GM19035 (cell line): ENCODE measurements around the gene ICOS.
"Not testable (repeated sequence)": the region's sequence is repeated elsewhere in the genome, so short reads cannot be mapped to it uniquely, and the experiment has no call there.

ENCODE experiments used
- ATAC-seq: cut with Tn5 transposase; IDR thresholded peaks from one replicate; pipeline ENCODE4 v1.9.1; 2021; ENCODE audit not compliant: unreplicated experiment

ICOS gene

DNA sequence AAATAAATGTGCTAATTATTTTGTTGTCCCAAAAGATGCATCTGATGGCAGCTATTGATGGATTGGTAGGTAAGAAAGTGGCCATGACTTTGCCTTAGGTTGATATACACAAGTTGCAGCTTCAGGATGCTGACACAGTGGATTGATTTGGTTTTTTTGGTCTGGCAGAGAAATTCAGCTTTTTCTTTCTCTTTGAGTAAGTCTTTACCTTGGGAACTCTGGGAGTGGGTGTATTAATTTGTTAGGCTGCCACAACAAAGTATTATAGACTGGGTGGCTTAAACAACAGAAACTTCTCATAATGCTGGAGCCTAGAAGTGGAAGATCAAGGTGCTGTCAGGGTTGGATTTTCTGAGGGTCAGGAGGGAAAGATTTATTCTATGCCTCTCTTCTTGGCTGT lies 19.8 kb upstream of the ICOS start:
- no peak for ATAC-seq

DNA sequence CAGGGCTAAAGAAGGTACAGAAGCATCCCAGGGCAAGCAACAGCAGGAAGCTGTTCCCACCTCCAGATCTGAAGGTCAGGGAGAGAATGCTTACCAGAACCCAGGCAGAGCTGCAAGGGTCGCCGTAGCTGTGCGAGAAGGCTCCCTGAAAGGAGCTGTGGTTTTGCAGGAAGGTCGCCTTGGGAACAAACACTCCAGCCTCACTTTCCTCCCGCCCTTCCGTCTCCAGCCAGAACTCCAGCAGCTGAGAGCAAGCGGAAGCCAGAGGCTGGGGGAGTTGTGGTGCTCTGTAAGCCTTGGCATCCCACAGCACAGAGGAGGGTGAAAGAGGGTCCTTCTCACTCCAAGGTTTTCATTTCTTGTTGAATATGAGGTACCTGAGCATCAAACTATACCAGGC lies 18.3 kb upstream of the ICOS start:
- no peak for ATAC-seq

DNA sequence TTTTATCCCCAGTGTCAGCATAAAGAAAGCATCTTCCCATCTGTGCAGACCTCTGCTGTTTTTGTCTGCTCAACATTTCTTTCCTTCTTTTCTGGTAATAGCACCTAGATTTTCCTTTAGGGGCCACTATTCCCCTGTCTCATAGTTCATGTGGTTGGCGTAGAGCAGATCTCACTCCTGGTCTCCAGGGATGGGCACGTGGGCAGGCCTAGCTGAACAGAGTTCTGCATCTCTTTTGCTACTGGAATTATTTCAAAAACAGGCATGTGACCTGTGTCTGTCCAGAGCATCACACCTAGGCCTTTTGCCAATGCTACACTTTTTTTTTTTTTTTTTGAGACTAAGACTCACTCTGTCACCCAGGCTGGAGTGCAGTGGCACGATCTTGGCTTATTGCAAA lies 17.7 kb upstream of the ICOS start:
- ATAC-seq = no peak

DNA sequence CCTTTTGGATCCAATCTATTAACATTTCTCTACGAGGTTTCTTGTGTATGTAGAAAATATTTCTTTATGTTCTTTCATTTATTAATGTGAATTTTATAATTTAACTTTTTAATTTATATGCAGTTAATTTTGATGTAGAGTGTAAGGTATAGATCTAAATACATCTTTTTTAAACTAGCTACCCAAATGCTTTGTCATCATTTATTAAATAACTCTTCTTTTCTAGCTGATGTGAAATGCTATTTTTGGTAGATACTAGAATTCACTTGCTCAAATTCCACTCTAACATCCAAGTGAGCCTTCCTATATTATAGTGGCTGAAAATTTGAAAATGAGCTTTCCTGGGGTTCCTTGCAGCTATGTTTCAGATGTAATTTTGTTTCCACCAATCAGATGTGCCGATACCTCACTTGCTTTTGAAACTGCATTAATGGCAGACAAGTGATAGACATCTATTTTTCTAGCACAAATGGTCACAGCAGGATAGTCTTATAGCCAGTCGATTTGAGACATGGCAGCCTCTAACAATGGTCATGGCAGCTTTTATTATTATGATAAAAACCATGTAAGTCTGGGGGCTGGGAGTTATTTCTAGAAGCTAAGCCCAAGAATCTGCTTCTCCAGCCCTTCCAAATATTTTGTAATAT lies 10.9 kb upstream of the ICOS start:
- no peak for ATAC-seq

DNA sequence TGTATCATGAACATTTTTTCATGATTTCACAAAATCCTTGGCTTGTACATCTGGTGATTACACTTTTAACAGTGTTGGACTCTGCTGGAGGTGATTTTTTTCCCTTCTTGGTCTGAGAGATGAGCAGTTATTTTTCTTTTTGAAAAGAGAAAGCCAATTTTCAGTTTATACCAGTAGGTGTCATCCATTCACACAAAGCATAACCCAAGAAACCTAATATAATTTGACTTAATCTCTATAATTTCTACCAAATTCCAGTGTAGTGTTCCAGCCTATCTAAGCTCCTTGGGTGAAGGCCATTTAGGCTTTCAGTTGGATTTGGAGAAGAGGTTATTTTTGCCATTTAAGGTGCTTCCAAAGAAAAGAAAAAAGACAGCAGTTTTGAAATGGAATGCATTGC lies 7.7 kb upstream of the ICOS start:
- no peak for ATAC-seq

DNA sequence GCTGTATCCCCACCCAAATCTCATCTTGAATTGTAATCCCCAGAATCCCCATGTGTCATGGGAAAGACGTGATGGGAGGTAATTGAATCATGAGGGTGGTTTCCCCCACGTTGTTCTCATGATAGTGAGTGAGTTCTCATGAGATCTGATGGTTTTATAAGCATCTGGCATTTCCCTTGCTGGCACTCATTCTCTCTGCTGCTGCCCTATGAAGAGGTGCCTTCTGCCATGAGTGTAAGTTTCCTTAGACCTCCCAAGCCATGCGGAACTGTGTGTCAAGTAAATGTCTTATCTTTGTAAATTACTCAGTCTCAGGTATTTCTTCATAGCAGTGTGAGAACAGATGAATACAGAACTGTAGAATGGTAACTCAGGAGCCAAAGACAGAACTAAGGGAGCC lies 5.3 kb upstream of the ICOS start:
- ATAC-seq = not testable (repeated sequence)

DNA sequence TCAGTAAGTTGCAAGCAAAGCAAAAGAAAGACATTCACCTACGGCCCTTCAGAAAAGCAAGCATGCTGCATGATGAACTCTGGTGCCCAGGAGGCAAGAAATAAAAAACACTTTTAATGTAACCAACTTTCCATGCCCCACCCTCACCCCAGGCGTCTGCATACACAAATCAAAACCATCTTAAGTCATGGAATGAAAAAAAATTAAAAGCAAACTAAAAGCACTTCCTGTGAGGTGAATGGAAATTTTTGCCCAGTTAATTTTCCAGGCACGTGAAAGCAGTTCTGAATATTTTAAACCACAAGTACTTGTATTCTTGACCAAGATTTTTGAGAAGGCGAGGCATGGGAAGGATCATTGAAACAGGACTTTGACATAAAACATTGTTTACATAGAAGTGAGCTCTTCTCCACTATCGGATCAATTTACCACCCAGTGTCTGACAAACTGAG lies 2.5 kb upstream of the ICOS start:
- no peak for ATAC-seq

DNA sequence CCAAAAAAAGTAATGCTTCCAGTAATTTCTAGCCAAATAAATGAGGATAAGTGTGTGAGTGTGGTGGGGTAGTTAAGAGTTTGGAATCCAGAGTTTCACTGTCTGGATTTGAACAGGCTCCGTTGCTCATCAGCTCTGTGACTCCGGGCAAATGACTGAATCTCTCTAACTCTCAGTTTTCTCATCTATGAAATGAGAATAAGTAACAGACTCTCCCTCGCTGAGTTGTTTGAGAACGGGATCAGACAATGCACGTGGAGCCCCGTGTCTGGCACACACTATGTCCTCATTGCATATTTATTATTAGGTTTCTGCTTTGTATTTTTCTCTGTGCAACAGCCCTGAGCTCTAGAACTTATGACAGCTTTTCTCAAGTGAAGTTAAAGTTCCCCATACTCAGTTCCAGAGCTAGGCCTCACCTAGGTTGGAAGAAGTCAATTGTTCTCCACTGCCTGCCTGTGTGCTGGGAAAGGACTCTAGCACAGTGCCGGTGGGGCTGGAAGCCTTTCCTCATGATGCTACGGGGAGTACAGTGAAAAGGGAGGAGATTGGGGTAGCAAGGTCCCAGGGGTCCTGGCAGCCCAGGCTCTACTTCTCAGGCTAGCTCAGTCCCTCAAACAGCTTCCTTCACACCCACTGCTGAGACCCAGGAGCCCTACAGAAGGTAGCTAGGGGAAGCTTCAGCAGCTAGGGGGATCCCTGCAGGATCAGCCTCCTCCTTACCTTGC lies 1.7 kb upstream of the ICOS start:
- ATAC-seq = no peak

DNA sequence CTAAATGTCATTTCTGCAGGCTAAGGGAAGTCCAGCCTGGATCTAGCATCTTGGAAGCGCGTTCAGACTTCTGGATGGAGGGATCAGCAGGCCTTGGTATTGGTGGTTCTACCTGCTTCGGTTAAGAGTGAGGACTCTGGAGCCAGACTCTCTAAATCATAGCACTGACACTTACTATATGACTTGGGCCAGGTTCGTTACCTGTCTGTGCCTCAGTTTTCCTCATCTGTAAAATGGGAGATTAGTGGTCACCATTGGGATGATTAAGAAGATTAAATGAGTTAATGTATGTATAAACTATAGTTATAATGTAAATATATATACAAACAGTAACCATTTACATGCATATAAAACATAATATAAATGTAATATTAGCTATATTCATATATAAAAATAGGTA lies 995 bp upstream of the ICOS start:
- no peak for ATAC-seq

DNA sequence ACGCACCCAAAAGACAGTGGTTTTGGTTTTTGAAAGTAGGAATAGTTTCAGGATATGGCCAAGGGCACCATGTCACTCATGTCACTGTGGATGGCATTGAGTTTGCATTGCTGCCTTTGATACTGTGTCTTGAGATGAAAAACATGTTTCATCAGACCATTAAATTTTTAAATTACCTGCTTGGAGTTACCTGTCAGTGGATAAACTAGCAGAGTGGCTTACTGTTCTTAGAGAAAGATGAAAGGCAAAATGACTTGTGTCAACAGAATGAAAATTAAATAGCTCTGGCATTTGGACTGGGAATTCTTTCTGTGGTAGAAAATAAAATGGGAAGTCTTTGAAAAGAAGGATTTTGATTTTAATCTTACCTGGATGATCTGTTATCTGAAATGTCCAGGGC lies 386 bp downstream of the ICOS start:
- no peak for ATAC-seq

DNA sequence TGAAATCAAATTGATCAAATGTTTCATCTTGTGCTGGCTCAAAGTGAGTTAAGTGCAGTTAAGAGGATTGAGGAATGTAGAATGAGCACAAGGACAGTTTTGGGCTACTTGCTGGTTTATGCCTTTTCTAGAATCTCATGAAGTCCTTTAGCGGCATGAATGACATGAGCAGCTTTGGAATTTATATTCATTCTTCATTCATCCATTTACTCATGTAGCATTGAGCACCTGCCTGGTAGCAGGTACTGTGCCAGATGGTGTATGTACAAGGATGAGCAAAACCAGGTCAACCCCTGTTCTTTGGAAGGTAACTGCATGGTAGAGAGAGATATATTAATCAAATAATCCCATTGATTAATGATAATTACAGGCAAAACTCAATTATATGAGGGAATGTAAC lies 1.2 kb downstream of the ICOS start:
- no peak for ATAC-seq

DNA sequence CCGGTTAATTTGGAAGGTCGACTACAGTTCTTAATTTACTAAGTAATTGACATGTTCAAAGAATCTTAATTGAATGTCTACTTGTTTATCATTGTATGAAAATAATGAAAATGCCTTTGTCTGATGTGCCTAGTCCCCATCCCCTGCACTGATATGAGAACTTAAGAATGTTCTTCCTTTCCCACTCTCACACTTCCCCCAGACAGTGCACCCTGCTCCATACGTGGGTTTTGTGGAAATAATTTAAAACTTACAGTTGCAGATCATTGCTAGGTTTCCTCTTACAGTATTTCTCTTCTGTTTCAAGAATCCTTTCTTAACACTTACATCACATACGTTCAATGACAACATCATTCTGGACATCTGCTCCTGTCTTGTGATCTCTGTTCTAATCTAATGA lies 3.5 kb downstream of the ICOS start:
- ATAC-seq = no peak

DNA sequence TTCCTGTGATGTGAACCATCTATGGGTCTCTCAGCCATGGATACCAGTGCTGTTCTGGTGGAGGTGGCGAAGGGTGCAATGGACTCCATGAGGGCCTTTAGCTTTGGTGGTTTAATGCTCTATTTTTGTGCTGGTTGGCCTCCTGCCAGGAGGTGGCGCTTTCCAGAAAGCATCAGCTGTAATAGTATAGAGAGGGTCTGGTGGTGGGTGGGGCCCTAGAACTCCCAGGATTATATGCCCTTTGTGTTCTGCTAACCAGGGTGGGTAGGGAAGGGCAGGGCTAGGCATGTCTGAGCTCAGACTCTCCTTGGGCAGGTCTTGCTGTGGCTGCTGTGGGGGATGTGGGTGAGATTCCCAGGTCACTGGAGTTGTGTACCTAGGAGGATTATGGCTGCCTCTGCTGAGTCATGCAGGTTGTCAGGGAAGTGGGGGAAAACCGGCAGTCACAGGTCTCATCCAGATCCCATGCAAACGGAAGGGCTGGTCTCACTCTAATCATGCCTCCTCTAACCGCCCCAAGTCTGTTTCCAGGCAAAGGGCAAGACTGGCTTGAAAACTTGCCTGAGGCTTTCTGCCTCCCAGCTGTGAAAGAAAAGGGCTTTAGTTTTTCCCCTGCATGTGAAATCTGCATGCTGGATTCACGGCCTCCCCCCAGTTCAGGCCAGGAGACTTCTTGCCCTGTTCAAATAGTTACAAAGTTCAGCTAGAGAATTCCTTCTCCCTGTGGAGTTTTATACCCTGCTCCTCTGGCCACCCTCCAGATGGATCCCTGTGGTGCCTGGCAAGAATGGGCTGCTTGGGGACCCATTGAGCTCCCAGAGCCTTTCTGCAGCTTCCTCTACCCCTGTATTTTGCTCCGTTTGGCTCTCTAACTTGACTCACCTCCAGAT lies 7.2 kb downstream of the ICOS start:
- not testable (repeated sequence) for ATAC-seq

DNA sequence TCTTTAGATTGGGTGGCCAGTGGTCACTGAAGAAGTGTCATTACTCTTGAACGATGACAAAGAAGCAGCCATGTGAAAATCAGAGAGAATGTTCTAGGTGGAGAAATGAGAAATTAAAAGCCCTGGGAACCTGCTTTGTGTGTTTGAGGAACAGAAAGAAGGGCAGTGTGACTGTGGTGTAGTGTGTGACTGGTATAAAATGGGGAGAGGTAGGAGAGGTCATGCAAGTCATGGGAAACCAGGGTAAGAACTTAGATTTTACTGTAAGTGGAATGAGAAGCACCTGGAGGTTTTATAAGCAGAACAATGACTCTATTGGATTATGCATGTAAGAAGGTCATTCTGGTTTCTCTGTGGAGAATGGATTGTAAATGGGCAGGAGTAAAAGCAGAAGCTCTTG lies 12.2 kb downstream of the ICOS start:
- ATAC-seq = no peak

DNA sequence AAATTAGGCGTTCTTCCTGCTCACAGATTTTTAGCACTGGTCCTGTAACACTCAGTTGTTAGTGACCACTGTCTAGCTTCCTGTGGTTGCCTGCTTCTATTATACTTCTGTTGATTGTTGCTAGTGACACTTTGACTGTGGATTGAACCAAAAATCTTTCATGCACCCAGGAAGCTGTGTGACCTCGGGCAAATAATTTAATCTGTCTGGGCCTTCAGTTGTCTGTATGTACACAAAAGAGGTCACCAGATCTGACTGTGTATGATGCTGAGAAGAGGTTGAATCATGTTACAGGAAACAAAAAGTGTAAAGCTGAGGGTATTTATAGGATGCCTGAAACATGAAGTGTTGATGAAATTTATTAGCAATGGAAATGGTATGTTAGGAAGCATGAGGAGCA lies 12.7 kb downstream of the ICOS start:
- ATAC-seq = no peak

DNA sequence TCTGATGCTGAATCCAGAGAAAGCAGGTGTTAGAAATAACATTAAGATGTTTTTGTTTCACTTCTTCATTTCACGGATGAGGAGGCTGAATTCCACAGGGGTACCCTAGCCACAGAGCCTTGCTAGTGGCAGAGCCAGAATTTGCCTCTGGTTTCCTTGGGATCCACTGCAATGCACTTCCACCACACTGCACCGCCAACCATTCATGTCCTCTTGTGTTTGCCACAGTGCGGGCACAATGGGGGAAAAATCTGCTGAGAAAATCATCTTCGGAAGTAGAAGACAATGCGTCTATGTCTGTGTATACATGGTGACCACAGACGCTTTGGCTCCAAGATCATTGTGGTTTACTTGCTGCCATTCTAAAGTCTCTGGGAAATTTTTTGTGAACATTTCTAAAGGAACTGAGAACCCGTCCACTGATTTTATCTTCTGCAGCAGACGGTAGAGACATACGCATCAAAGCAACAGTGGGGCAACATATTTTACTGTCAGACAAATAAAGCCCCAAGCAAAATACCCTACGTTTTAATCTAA lies 14.9 kb downstream of the ICOS start:
- no peak for ATAC-seq

DNA sequence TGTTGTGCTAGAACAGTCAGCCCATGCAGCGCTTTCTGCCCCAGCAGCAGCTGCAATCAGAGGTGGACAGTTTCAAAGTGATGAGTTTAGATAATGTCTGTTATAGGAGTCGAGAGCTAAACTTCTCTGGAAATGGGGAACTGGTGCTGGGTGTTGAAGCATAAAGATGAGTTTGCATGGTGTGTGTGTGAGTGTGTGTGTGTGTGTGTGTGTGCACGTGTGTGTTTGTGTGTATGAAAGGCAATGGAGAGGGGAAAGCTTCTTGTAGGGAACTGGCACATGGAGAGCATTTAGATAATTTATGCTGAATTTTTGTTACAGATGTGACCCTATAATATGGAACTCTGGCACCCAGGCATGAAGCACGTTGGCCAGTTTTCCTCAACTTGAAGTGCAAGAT lies 22.7 kb downstream of the ICOS start:
- ATAC-seq = no peak

DNA sequence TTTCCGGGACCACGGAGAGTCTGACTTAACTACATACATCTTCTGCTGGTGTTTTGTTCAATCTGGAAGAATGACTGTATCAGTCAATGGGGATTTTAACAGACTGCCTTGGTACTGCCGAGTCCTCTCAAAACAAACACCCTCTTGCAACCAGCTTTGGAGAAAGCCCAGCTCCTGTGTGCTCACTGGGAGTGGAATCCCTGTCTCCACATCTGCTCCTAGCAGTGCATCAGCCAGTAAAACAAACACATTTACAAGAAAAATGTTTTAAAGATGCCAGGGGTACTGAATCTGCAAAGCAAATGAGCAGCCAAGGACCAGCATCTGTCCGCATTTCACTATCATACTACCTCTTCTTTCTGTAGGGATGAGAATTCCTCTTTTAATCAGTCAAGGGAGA lies 23.1 kb downstream of the ICOS start:
- no peak for ATAC-seq

DNA sequence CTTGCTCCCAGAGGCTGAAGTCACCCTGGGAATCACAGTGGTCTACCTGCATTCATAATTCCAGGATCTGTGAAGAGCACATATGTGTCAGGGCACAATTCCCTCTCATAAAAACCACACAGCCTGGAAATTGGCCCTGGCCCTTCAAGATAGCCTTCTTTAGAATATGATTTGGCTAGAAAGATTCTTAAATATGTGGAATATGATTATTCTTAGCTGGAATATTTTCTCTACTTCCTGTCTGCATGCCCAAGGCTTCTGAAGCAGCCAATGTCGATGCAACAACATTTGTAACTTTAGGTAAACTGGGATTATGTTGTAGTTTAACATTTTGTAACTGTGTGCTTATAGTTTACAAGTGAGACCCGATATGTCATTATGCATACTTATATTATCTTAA lies 24.2 kb downstream of the ICOS start:
- no peak for ATAC-seq

DNA sequence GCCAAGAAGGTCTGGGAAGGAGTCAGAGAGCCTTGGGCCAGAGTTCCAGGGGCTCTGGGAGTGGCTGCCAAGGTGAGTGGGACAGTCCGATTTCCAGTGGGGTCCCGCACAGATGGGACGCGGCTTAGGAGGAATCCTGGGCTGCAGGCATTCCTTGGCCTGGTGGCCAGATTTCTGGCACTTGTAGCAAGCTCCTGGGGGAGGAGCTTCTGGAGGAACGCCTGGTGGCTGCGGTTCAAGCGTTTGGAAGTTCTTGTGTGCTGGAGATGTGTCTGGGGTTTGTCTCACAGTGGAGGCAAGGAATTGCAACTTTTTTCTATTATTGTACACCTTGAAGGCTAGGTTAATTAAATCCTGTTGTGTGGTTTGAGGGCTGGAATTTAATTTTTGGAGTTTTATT lies 28.6 kb downstream of the ICOS start:
- not testable (repeated sequence) for ATAC-seq

DNA sequence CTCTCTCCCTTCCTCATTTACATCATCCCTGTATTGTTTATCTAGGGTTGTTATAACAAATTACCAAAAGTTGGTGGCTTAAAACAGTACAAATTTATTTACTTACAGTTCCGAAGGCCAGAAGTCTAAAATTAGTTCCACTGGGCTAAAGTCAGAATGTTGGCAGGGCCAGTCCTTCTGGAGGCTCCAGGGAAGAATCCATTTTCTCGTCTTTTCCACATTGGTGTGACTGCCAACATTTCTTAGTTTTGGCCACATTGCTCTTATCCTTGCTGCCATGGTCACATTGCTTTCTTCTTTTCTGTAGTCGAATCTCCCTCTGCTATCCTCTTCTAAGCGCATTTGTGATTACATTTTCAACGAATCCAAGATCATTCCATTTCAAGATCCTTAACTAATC lies 34.7 kb downstream of the ICOS start:
- ATAC-seq = no peak

DNA sequence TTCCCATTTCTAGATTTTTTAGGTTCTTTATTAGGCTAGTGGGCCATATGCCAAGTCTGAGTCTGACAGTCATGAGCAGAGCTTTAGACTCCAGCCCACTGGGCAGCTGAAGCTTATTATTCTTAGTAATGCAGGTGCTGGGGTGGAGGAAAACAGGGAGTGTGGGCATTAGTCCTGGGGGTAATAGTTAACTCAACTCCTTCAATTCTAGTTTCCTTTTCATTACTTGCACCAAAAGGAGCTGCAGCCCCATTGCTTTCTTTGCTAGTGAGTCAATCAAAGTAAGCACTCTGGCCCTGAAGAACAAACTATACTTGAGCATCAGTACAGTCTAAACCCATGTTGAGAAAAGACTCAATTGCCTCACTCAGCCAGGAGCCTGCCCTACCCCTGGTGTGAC lies 35.5 kb downstream of the ICOS start:
- ATAC-seq = no peak
